MM.1S (cell line): Measurements from ENCODE around the gene CRNKL1.

Experiments
- EZH2 ChIP-seq: fragments of 300-600 bp; sonication (generic); optimal IDR thresholded peaks from 2 replicates; pipeline ENCODE3; 2017; ENCODE audit warnings: low read depth, mild to moderate bottlenecking, antibody characterized with exemption, low read length, mixed read lengths
- EZH2phosphoT487 ChIP-seq: fragments of 300-600 bp; sonication (generic); IDR thresholded peaks from 2 replicates; pipeline ENCODE4 v1.6.1; 2018; ENCODE audit warnings: antibody characterized with exemption, low read length
- TF ChIP-seq, protein P1 (sequence below): fragments of 300-600 bp; sonication (generic); IDR thresholded peaks from 2 replicates; pipeline ENCODE4 v1.5.1; 2016; ENCODE audit warnings: antibody characterized with exemption, low read length, mixed read lengths

DNA sequence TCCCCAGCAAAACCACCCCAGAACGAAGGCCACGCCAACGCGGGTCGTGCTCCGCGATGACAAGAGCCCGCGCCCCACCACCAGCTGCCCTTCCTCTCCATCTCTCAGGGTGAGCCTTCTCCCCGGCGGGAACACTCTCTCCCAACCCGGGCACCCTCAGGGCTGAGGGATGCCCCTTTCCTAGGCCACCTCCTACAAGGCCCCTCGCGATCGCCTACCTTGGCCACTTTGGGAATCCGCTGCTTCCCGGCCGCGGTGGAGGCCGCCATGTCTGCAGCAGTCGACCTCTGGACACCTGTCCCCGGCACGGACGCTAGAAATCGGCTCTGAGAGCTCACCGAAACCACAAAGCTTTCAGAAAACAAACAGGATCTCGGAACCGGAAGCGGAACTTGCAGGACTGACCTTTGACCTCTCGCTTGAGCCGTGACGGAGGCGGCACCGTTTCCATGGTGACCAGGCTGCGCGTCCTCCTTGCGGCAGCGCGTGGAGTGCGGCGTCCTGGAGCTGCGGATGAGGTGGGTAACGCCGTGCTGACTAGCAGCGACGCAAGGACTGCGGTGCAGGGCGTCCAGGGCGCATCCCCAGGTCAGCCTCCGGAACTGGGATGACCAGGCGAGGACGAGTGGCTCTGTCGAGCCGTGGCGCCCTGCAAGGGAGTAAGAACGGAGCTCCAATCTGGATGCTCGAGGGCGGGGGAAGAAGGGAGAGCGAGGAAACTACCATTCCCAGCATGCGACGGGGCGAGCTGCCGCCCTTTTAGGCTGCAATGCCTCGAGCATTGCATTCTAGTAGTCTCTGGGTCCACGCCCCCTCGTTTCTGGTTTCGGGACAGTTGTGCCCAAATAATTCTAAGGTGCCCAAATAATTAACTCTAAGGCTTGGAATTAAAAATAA, at the start of gene CRNKL1, which contains the start of gene CFAP61:
- TF ChIP-seq, protein P1, sequence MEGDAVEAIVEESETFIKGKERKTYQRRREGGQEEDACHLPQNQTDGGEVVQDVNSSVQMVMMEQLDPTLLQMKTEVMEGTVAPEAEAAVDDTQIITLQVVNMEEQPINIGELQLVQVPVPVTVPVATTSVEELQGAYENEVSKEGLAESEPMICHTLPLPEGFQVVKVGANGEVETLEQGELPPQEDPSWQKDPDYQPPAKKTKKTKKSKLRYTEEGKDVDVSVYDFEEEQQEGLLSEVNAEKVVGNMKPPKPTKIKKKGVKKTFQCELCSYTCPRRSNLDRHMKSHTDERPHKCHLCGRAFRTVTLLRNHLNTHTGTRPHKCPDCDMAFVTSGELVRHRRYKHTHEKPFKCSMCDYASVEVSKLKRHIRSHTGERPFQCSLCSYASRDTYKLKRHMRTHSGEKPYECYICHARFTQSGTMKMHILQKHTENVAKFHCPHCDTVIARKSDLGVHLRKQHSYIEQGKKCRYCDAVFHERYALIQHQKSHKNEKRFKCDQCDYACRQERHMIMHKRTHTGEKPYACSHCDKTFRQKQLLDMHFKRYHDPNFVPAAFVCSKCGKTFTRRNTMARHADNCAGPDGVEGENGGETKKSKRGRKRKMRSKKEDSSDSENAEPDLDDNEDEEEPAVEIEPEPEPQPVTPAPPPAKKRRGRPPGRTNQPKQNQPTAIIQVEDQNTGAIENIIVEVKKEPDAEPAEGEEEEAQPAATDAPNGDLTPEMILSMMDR, result no peak
- TF ChIP-seq EZH2phosphoT487 (no peak), EZH2 (no peak)
